ENCODE data around the gene NEGR1. TPM values are rescaled to one million over a fixed set of nuclear protein-coding genes. Genes with fewer than 3 reads are reported as not detected.

Gene NEGR1
- total RNA-seq, 4 donors from 2014 or later = 1.6 to 4.7 (median 2.3) TPM

DNA sequence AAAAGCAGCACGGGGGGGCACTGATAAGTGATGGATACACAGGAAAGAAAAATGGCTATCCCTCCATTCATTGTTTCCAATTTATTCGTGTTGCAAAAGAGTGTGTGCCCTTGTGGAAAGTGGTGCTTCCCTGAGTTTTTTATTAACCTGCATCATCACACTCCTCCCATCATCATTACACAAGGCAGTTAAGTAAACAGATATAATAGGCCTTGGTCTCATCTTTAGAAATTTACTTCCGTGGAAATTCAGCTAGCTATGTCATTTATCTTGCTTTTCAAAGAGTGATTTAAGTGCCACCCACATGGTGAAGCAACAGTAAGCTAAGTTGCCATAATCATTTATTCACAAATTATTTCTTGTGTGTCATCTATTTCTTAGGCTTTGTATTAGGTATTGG is 473.3 kb downstream of the NEGR1 start:
- Histone ChIP-seq H3K4me3 (no peak overlapping the region), H3K4me1 (no peaks in the 10 kb centered on the region), H3K27ac (no peak overlapping the region), H3K27me3 (no peaks in the 10 kb centered on the region), H3K9me3 (no peaks in the 10 kb centered on the region), H3K36me3 (no peaks in the 10 kb centered on the region)
- TF ChIP-seq, protein P1, sequence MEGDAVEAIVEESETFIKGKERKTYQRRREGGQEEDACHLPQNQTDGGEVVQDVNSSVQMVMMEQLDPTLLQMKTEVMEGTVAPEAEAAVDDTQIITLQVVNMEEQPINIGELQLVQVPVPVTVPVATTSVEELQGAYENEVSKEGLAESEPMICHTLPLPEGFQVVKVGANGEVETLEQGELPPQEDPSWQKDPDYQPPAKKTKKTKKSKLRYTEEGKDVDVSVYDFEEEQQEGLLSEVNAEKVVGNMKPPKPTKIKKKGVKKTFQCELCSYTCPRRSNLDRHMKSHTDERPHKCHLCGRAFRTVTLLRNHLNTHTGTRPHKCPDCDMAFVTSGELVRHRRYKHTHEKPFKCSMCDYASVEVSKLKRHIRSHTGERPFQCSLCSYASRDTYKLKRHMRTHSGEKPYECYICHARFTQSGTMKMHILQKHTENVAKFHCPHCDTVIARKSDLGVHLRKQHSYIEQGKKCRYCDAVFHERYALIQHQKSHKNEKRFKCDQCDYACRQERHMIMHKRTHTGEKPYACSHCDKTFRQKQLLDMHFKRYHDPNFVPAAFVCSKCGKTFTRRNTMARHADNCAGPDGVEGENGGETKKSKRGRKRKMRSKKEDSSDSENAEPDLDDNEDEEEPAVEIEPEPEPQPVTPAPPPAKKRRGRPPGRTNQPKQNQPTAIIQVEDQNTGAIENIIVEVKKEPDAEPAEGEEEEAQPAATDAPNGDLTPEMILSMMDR (IDR thresholded peaks at IDR 0.05) = no peak
- no peak for TF ChIP-seq POLR2A (IDR thresholded peaks at IDR 0.05)
- no peak for DNase-seq

DNA sequence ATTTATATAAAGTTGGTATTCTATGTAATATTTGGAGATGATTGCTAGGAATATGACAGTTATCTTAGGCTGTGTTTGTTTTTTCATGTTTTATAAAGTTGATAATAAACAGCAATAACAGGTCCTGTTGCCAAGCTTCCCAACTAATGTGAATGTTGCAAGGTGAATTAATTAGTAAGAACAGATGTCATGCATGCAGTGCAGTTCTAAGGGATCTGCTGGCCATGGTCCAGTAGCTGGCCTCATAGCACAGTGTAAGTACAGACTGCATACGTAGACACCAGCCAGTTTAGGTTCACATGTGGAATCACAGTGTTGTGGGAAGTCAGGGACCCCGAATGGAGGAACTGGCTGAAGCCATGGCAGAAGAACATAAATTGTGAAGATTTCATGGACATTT is 478.2 kb downstream of the NEGR1 start:
- Histone ChIP-seq H3K27me3 (no peaks in the 10 kb centered on the region), H3K4me3 (no peak overlapping the region), H3K36me3 (no peaks in the 10 kb centered on the region), H3K4me1 (no peaks in the 10 kb centered on the region), H3K9me3 (no peaks in the 10 kb centered on the region), H3K27ac (no peak overlapping the region)
- no peak for TF ChIP-seq POLR2A (IDR thresholded peaks at IDR 0.05)
- TF ChIP-seq, protein P1 (IDR thresholded peaks at IDR 0.05) = no peak
- no peak for DNase-seq

DNA sequence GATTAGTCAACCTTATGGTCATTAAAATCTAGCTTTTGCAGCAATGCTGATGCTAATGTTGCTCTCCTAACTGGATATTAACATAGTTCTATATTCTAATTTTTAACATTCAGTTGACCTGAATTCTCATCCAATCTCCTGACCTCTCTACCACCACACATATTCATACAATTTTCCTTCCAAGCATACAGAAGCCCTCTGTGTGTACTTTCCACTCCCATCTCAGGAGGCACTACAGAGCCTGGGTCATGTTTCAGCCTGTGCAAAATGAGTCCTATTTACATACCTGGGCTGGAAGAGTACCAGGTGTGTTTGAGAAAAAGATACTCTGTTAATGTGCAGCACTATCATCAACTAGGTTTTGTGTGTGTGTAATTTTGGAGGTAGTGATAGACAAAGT is 486.3 kb downstream of the NEGR1 start:
- no peak for DNase-seq
- H3K4me3 ChIP-seq = no peak overlapping the region
- H3K9me3 ChIP-seq = no peaks in the 10 kb centered on the region
- H3K27me3 ChIP-seq = no peaks in the 10 kb centered on the region
- H3K4me1 ChIP-seq = peaks cover 0 to 4% (median 0%) of the 10 kb centered on the region in 4 donors
- H3K36me3 ChIP-seq = no peaks in the 10 kb centered on the region
- H3K27ac ChIP-seq = no peak overlapping the region
- TF ChIP-seq POLR2A (IDR thresholded peaks at IDR 0.05) = no peak
- TF ChIP-seq, protein P1 (IDR thresholded peaks at IDR 0.05) = no peak

DNA sequence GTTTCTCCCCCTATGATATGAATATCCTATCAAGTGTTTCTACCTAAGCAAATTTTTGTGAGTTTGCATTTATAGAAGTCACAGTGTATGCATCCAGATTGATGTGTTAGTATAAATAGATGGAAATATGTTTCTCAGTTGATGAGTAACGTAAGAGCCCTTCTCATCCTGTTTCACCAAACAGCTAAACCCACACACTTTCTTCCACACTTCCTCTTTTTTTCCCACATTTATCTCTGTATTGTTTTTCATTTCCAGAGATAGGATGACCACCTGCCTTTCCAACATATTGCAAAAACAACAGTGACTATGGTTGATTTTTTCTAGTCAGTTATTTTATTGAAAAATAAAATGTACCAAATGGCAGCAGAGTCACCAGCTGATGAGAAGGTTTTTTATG is 490.1 kb downstream of the NEGR1 start:
- no peaks in the 10 kb centered on the region for H3K27me3 ChIP-seq
- no peak overlapping the region for H3K4me3 ChIP-seq
- no peaks in the 10 kb centered on the region for H3K36me3 ChIP-seq
- no peak overlapping the region for H3K27ac ChIP-seq
- DNase-seq = no peak
- H3K4me1 ChIP-seq = peaks cover 0 to 4% (median 0%) of the 10 kb centered on the region in 4 donors
- TF ChIP-seq, protein P1 (IDR thresholded peaks at IDR 0.05) = no peak
- no peak for TF ChIP-seq POLR2A (IDR thresholded peaks at IDR 0.05)
- H3K9me3 ChIP-seq = no peaks in the 10 kb centered on the region

DNA sequence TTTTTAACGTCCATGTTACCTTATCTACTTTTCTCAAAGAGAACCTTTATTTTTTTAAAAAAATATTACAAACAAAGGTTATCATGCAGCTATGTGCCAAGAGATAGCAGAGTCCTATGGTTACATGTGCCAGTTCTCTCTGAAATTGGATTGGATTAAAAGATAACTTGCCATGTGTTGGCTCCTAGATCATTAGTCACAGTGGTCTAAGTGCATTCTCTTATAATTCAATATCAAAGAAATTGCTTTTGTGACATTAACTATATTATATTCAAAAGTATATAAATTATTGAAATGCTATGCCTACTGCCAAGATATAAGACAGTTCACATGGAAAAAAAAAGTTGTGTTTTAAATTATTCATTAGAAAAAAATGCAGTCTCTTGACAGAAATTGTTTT is 494.2 kb downstream of the NEGR1 start:
- Histone ChIP-seq H3K4me1 (peaks cover 0 to 4% (median 0%) of the 10 kb centered on the region in 4 donors), H3K4me3 (no peak overlapping the region), H3K9me3 (no peaks in the 10 kb centered on the region), H3K27ac (no peak overlapping the region), H3K27me3 (no peaks in the 10 kb centered on the region), H3K36me3 (no peaks in the 10 kb centered on the region)
- no peak for DNase-seq
- TF ChIP-seq POLR2A (IDR thresholded peaks at IDR 0.05) = no peak
- TF ChIP-seq, protein P1 (IDR thresholded peaks at IDR 0.05) = no peak

DNA sequence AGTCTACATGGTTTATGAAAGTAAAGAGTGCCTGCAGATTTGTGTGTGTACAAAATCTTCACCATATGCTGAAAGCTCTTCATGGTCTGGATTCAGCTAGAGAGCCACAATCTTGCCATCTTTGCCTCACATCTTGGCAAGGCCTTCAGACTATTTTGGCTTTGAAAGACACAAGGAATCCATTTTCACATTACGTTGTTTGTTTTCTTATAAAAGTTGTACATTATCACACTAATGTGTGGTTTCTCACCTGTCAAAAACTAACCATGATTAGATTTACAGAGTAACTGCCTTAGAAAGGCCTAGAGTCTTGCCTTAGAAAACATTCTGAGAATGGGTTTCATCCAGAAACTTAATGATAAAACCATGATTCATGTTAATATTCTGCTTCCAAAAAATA is 494.6 kb downstream of the NEGR1 start:
- H3K4me1 ChIP-seq = peaks cover 0 to 4% (median 0%) of the 10 kb centered on the region in 4 donors

More for the DNA sequence above, 494.6 kb downstream of the NEGR1 start:
- TF ChIP-seq POLR2A (IDR thresholded peaks at IDR 0.05) = no peak
- TF ChIP-seq, protein P1 (IDR thresholded peaks at IDR 0.05) = no peak
- Histone ChIP-seq H3K36me3 (no peaks in the 10 kb centered on the region), H3K27ac (no peak overlapping the region), H3K4me3 (no peak overlapping the region), H3K9me3 (no peaks in the 10 kb centered on the region), H3K27me3 (no peaks in the 10 kb centered on the region)
- no peak for DNase-seq

All from Peyer's patch (tissue), 4 donors.